Endothelial cell of hepatic sinusoid (primary cell): ENCODE measurements around the gene SMPDL3A.
"Not testable (repeated sequence)": the region's sequence is repeated elsewhere in the genome, so short reads cannot be mapped to it uniquely, and the experiment has no call there.

Experiments
- in situ Hi-C: cut with HindIII; loops from 2 replicates; pipeline ENCODE4 v1.10.0; 2017; ENCODE audit warnings: low sequenced_read_pairs

The SMPDL3A gene

GRCh38 chr6:122789182-122790027 lies at the start of gene SMPDL3A:
Gene SMPDL3A, plus strand, starts transcription at chr6:122789258. Its CDS starts 89 bp downstream, at chr6:122789347.
- in situ Hi-C loops: no loop called here

GRCh38 chr6:122740091-122740490 lies 49.0 kb upstream of the SMPDL3A start:
- in situ Hi-C loops: no loop called here

GRCh38 chr6:122740936-122741335 lies 48.1 kb upstream of the SMPDL3A start:
- in situ Hi-C loops: no loop called here

GRCh38 chr6:122744247-122744646 lies 44.8 kb upstream of the SMPDL3A start:
- in situ Hi-C loops: not testable (repeated sequence)

GRCh38 chr6:122744856-122745255 lies 44.2 kb upstream of the SMPDL3A start:
- in situ Hi-C loops: not testable (repeated sequence)

- in situ Hi-C loops: no loop called here
Measured at GRCh38 chr6:122746688-122747087, 42.4 kb upstream of the SMPDL3A start.

- in situ Hi-C loops: no loop called here
Measured at GRCh38 chr6:122747573-122747972, 41.5 kb upstream of the SMPDL3A start.

GRCh38 chr6:122748945-122749344 lies 40.1 kb upstream of the SMPDL3A start:
- in situ Hi-C loops: not testable (repeated sequence)

- in situ Hi-C loops: no loop called here
Measured at GRCh38 chr6:122749451-122750050, 39.5 kb upstream of the SMPDL3A start.

- in situ Hi-C loops: no loop called here
Measured at GRCh38 chr6:122751326-122751725, 37.7 kb upstream of the SMPDL3A start.

- in situ Hi-C loops: no loop called here
Measured at GRCh38 chr6:122752459-122752858, 36.6 kb upstream of the SMPDL3A start.

- in situ Hi-C loops: no loop called here
Measured at GRCh38 chr6:122753000-122753687, 35.9 kb upstream of the SMPDL3A start.

- in situ Hi-C loops: no loop called here
Measured at GRCh38 chr6:122753688-122754056, 35.4 kb upstream of the SMPDL3A start.

GRCh38 chr6:122754191-122754731 lies 34.8 kb upstream of the SMPDL3A start:
- in situ Hi-C loops: no loop called here

GRCh38 chr6:122755901-122756300 lies 33.2 kb upstream of the SMPDL3A start:
- in situ Hi-C loops: no loop called here

GRCh38 chr6:122758927-122759334 lies 30.1 kb upstream of the SMPDL3A start:
- in situ Hi-C loops: no loop called here

GRCh38 chr6:122760330-122760729 lies 28.7 kb upstream of the SMPDL3A start:
- in situ Hi-C loops: no loop called here

GRCh38 chr6:122766256-122766655 lies 22.8 kb upstream of the SMPDL3A start:
- in situ Hi-C loops: no loop called here

GRCh38 chr6:122770835-122771601 lies 18.0 kb upstream of the SMPDL3A start:
- in situ Hi-C loops: no loop called here

GRCh38 chr6:122772724-122773415 lies 16.2 kb upstream of the SMPDL3A start:
- in situ Hi-C loops: no loop called here
